ENCODE data around the gene RSRC1. TPM values are rescaled to one million over a fixed set of nuclear protein-coding genes. Genes with fewer than 3 reads are reported as not detected.

The RSRC1 gene
- total RNA-seq, 3 donors from 2014 or later = 26.6 to 41.9 (median 29.9) TPM

GRCh38 chr3:158247288-158247687 is 137.4 kb downstream of the RSRC1 start:
- intact Hi-C loops (cut with DNase I, micrococcal nuclease) = no loop called here
- H3K4me1 ChIP-seq (ENCODE audit: low read depth) = no peaks in the 10 kb centered on the region
- DNase-seq = no peak
- no peak for TF ChIP-seq CTCF (IDR thresholded peaks at IDR 0.05)
- ATAC-seq = no peak
- no peaks in the 10 kb centered on the region for H3K36me3 ChIP-seq (ENCODE audit: low read depth)
- H3K9me3 ChIP-seq = no peaks in the 10 kb centered on the region
- H3K4me3 ChIP-seq = no peak overlapping the region

- no peak for DNase-seq
- no peaks in the 10 kb centered on the region for H3K4me1 ChIP-seq (ENCODE audit: low read depth)
- intact Hi-C loops (cut with DNase I, micrococcal nuclease) = no loop called here
- H3K9me3 ChIP-seq = no peaks in the 10 kb centered on the region
- no peaks in the 10 kb centered on the region for H3K36me3 ChIP-seq (ENCODE audit: low read depth)
- no peak for ATAC-seq
- TF ChIP-seq CTCF (IDR thresholded peaks at IDR 0.05) = no peak
- no peak overlapping the region for H3K4me3 ChIP-seq
Observed at GRCh38 chr3:158248261-158248660, 138.4 kb downstream of the RSRC1 start.

DNA sequence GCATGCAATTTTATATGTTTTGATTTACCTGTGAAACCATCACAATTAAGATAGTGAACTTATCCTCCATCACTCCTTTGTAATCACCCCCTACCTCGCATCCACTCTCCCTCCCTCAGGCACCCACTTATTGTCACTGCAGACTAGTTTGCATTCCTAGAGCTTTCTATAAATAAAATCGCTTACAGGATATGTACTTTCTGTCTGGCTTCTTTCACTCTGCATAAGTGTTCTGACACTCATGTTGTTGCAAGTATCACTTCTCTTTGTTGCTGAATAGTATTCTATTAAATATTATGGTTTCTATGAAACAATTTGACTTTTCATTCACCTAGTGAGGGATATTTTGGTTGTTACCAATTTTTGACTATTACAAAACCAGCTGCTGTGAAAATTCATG is 139.3 kb downstream of the RSRC1 start:
- Histone ChIP-seq H3K4me3 (no peak overlapping the region), H3K9me3 (no peaks in the 10 kb centered on the region), H3K36me3 (ENCODE audit: low read depth) (no peaks in the 10 kb centered on the region), H3K4me1 (ENCODE audit: low read depth) (no peaks in the 10 kb centered on the region)
- DNase-seq = no peak
- ATAC-seq = no peak
- no peak for TF ChIP-seq CTCF (IDR thresholded peaks at IDR 0.05)
- intact Hi-C loops (cut with DNase I, micrococcal nuclease) = no loop called here

DNA sequence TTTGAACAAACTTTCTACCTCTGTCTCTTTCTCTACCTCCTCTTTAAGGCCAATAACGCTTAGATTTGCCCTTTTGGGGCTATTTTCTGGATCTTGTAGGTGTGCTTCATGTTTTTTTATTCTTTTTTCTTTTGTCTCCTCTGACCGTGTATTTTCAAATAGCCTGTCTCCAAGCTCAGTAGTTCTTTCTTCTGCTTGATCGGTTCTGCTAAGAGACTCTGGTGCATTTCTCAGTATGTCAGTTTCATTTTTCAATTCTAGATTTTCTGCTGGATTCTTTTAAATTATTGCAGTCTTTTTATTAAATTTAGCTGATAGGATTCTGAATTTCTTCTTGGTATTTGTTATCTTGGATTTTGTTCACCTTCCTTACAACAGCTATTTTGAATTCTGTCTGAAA is 148.7 kb downstream of the RSRC1 start:
- DNase-seq (no peak), ATAC-seq (no peak)
- intact Hi-C loops (cut with DNase I, micrococcal nuclease) = no loop called here
- peaks cover 4% of the 10 kb centered on the region for H3K9me3 ChIP-seq
- H3K4me3 ChIP-seq = no peak overlapping the region
- H3K36me3 ChIP-seq (ENCODE audit: low read depth) = no peaks in the 10 kb centered on the region
- no peaks in the 10 kb centered on the region for H3K4me1 ChIP-seq (ENCODE audit: low read depth)
- TF ChIP-seq CTCF (IDR thresholded peaks at IDR 0.05) = no peak

GRCh38 chr3:158260392-158260791 is 150.5 kb downstream of the RSRC1 start:
- ATAC-seq (no peak), DNase-seq (no peak)
- intact Hi-C loops (cut with DNase I, micrococcal nuclease) = no loop called here
- Histone ChIP-seq H3K4me3 (no peak overlapping the region), H3K9me3 (peaks cover 2% of the 10 kb centered on the region), H3K36me3 (ENCODE audit: low read depth) (no peaks in the 10 kb centered on the region), H3K4me1 (ENCODE audit: low read depth) (no peaks in the 10 kb centered on the region)
- TF ChIP-seq CTCF (IDR thresholded peaks at IDR 0.05) = no peak

DNA sequence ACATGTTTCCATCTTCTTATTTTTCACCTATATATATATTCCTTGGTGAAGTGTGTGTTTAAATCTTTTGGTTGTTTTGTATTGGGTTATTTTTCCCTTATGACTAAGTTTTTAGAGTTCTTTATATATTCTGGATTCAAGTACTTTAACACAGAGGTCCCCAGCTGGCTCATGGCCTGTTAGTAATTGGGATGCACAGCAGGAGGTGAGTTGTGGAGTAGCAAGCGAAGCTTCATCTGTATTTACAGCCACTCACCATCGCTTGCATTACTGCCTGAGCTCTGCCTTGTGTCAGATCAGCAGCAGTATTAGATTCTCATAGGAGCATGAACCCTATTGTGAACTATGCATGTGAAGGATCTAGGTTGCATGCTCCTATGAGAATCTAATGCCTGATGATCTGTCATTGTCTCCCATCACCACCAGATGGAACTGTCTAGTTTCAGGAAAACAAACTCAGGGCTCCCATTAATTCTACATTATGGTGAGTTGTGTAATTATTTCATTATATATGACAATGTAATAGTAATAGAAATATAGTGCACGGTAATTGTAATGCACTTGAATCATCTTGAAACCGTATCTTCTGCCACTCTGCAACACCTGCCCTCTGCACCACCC is 151.6 kb downstream of the RSRC1 start:
- Histone ChIP-seq H3K9me3 (peaks cover 10% of the 10 kb centered on the region), H3K4me3 (no peak overlapping the region), H3K4me1 (ENCODE audit: low read depth) (no peaks in the 10 kb centered on the region), H3K36me3 (ENCODE audit: low read depth) (no peaks in the 10 kb centered on the region)
- intact Hi-C loops (cut with DNase I, micrococcal nuclease) = no loop called here
- DNase-seq (no peak), ATAC-seq (no peak)
- no peak for TF ChIP-seq CTCF (IDR thresholded peaks at IDR 0.05)
